ENCODE results near the gene CD38.

GRCh38 chr4:15853345-15853744, 75.2 kb downstream of the CD38 start:
- TF ChIP-seq CTCF (IDR thresholded peaks at IDR 0.05): no peak
- no peak for TF ChIP-seq POLR2A (IDR thresholded peaks at IDR 0.05)
